Activated T-helper 2 cell treated with anti-CD3 and anti-CD28 coated beads, Interferon-gamma antibody, Interleukin-2, Interleukin-4, amounts not matched to agents 10 μg/mL and 5 μg/mL and 100 μg/mL, durations not matched to agents 14 hours and 24 hours and 36 hours (primary cell): ENCODE data around the gene FXR1. TPM values are rescaled to one million over a fixed set of nuclear protein-coding genes. Genes with fewer than 3 reads are reported as not detected.
"Not testable (repeated sequence)": the region's sequence is repeated elsewhere in the genome, so short reads cannot be mapped to it uniquely, and the experiment has no call there.

ENCODE experiments used
- DNase-seq: peaks from one replicate; pipeline ENCODE4 v3.0.0; 2021; ENCODE audit warnings: low spot score
- H3K27ac Mint-ChIP-seq: one replicate; pipeline ENCODE4 v1.8.0; 2021; ENCODE audit warnings: mixed read lengths
- H3K27me3 Mint-ChIP-seq: one replicate; pipeline ENCODE4 v1.8.0; 2021; ENCODE audit warnings: low read depth, mixed read lengths
- H3K36me3 Mint-ChIP-seq: one replicate; pipeline ENCODE4 v1.8.0; 2021; ENCODE audit warnings: low read depth, mixed read lengths
- H3K4me1 Mint-ChIP-seq: one replicate; pipeline ENCODE4 v1.8.0; 2021; ENCODE audit warnings: low read depth, mixed read lengths
- H3K4me3 Mint-ChIP-seq: one replicate; pipeline ENCODE4 v1.8.0; 2021; ENCODE audit warnings: low read depth, mild to moderate bottlenecking, moderate library complexity, mixed read lengths
- H3K9me3 Mint-ChIP-seq: one replicate; pipeline ENCODE4 v1.8.0; 2021; ENCODE audit warnings: mixed read lengths
- intact Hi-C: fragments of 100-400 bp; cut with micrococcal nuclease; formaldehyde crosslinking; loops from one replicate; pipeline ENCODE4 v1.15.1; 2023
- total RNA-seq: library from RNA; stranded (reverse); gene quantifications from 2 replicates; pipeline ENCODE4 v1.2.3, GENCODE V29; 2022

FXR1 gene
- total RNA-seq, 1 donor from 2014 or later: 163 TPM

- intact Hi-C loops: loop anchor here (1.0 kb wide), 2 partner anchors 77 to 387 kb away; partner anchors contain the start of genes FXR1 and TTC14
- Mint-ChIP-seq H3K4me1 (peaks cover 14% of the 10 kb centered on the region), H3K27me3 (peaks cover 9% of the 10 kb centered on the region), H3K4me3 (peak within 1 kb of the TSS; percentile 100), H3K27ac (peak within 1 kb of the TSS; percentile 96), H3K9me3 (no peaks in the 10 kb centered on the region), H3K36me3 (peaks cover 24% of the 10 kb centered on the region)
- DNase-seq: peak; percentile 88
These were observed 77.1 kb downstream of the FXR1 start, which contains the start of gene DNAJC19 for GRCh38 chr3:180989291-180990163. TSS of gene DNAJC19 (minus strand) at chr3:180989736. CDS start at chr3:180989602, 134 bp downstream.

GRCh38 chr3:180990505-180990904 is 78.0 kb downstream of the FXR1 start:
- Mint-ChIP-seq H3K36me3 (peaks cover 17% of the 10 kb centered on the region), H3K4me1 (peaks cover 14% of the 10 kb centered on the region), H3K27me3 (peaks cover 14% of the 10 kb centered on the region), H3K27ac (no peak overlapping the region), H3K9me3 (no peaks in the 10 kb centered on the region), H3K4me3 (peak overlapping the region; percentile 100)
- no peak for DNase-seq
- intact Hi-C loops: no loop called here

- intact Hi-C loops: no loop called here
- peaks cover 18% of the 10 kb centered on the region for H3K27me3 Mint-ChIP-seq
- DNase-seq: no peak
- no peaks in the 10 kb centered on the region for H3K4me1 Mint-ChIP-seq
- H3K9me3 Mint-ChIP-seq: peaks cover 6% of the 10 kb centered on the region
- no peak overlapping the region for H3K4me3 Mint-ChIP-seq
- no peaks in the 10 kb centered on the region for H3K36me3 Mint-ChIP-seq
- H3K27ac Mint-ChIP-seq: no peak overlapping the region
These were observed 84.0 kb downstream of the FXR1 start for GRCh38 chr3:180996415-180996932.

GRCh38 chr3:181002331-181002730 is 89.9 kb downstream of the FXR1 start:
- H3K27me3 Mint-ChIP-seq, H3K36me3 Mint-ChIP-seq, H3K4me3 Mint-ChIP-seq, H3K27ac Mint-ChIP-seq, H3K4me1 Mint-ChIP-seq, intact Hi-C loops, DNase-seq: not testable (repeated sequence)
- peaks cover 13% of the 10 kb centered on the region for H3K9me3 Mint-ChIP-seq

- H3K36me3 Mint-ChIP-seq, intact Hi-C loops, H3K27me3 Mint-ChIP-seq, H3K4me1 Mint-ChIP-seq, H3K4me3 Mint-ChIP-seq, DNase-seq, H3K27ac Mint-ChIP-seq: not testable (repeated sequence)
- peaks cover 13% of the 10 kb centered on the region for H3K9me3 Mint-ChIP-seq
These were observed 91.0 kb downstream of the FXR1 start for GRCh38 chr3:181003469-181003868.

GRCh38 chr3:181006541-181006940 is 94.1 kb downstream of the FXR1 start:
- Mint-ChIP-seq H3K27ac (no peak overlapping the region), H3K9me3 (peaks cover 7% of the 10 kb centered on the region), H3K4me3 (no peak overlapping the region), H3K4me1 (peaks cover 9% of the 10 kb centered on the region), H3K36me3 (no peaks in the 10 kb centered on the region), H3K27me3 (no peaks in the 10 kb centered on the region)
- DNase-seq: no peak
- intact Hi-C loops: no loop called here

- DNase-seq: no peak
- Mint-ChIP-seq H3K27me3 (no peaks in the 10 kb centered on the region), H3K9me3 (peaks cover 1% of the 10 kb centered on the region), H3K4me3 (no peak overlapping the region), H3K36me3 (no peaks in the 10 kb centered on the region), H3K27ac (no peak overlapping the region), H3K4me1 (peaks cover 9% of the 10 kb centered on the region)
- intact Hi-C loops: no loop called here
These were observed 94.8 kb downstream of the FXR1 start for GRCh38 chr3:181007262-181007661.

- H3K27ac Mint-ChIP-seq: no peak overlapping the region
- H3K36me3 Mint-ChIP-seq: no peaks in the 10 kb centered on the region
- intact Hi-C loops: no loop called here
- DNase-seq: no peak
- H3K4me3 Mint-ChIP-seq: no peak overlapping the region
- H3K27me3 Mint-ChIP-seq: peaks cover 3% of the 10 kb centered on the region
- H3K9me3 Mint-ChIP-seq: no peaks in the 10 kb centered on the region
- peaks cover 9% of the 10 kb centered on the region for H3K4me1 Mint-ChIP-seq
These were observed 96.3 kb downstream of the FXR1 start for GRCh38 chr3:181008796-181009195.

GRCh38 chr3:181009225-181009624 is 96.8 kb downstream of the FXR1 start:
- peaks cover 9% of the 10 kb centered on the region for H3K4me1 Mint-ChIP-seq
- no peak overlapping the region for H3K4me3 Mint-ChIP-seq
- no peaks in the 10 kb centered on the region for H3K9me3 Mint-ChIP-seq
- intact Hi-C loops: no loop called here
- H3K27ac Mint-ChIP-seq: no peak overlapping the region
- H3K36me3 Mint-ChIP-seq: no peaks in the 10 kb centered on the region
- DNase-seq: no peak
- H3K27me3 Mint-ChIP-seq: peaks cover 3% of the 10 kb centered on the region

- no peak for DNase-seq
- H3K4me1 Mint-ChIP-seq: no peaks in the 10 kb centered on the region
- no peaks in the 10 kb centered on the region for H3K36me3 Mint-ChIP-seq
- intact Hi-C loops: no loop called here
- H3K27me3 Mint-ChIP-seq: peaks cover 2% of the 10 kb centered on the region
- no peak overlapping the region for H3K27ac Mint-ChIP-seq
- no peaks in the 10 kb centered on the region for H3K9me3 Mint-ChIP-seq
- no peak overlapping the region for H3K4me3 Mint-ChIP-seq
These were observed 105.2 kb downstream of the FXR1 start for GRCh38 chr3:181017690-181018089.

GRCh38 chr3:181025204-181025603 is 112.7 kb downstream of the FXR1 start:
- Mint-ChIP-seq H3K27me3 (no peaks in the 10 kb centered on the region), H3K36me3 (no peaks in the 10 kb centered on the region), H3K4me3 (no peak overlapping the region), H3K9me3 (no peaks in the 10 kb centered on the region), H3K4me1 (no peaks in the 10 kb centered on the region), H3K27ac (no peak overlapping the region)
- intact Hi-C loops: no loop called here
- DNase-seq: no peak

- no peaks in the 10 kb centered on the region for H3K27me3 Mint-ChIP-seq
- no peaks in the 10 kb centered on the region for H3K9me3 Mint-ChIP-seq
- no peak overlapping the region for H3K27ac Mint-ChIP-seq
- H3K4me1 Mint-ChIP-seq: no peaks in the 10 kb centered on the region
- H3K36me3 Mint-ChIP-seq: no peaks in the 10 kb centered on the region
- DNase-seq: no peak
- intact Hi-C loops: no loop called here
- no peak overlapping the region for H3K4me3 Mint-ChIP-seq
These were observed 118.5 kb downstream of the FXR1 start for GRCh38 chr3:181030948-181031347.
